DND-41 (cell line): ENCODE measurements around the gene MELTF.

Experiments
- ATAC-seq: fragments of 200-7000 bp; cut with Tn5 transposase; 3 replicates; pipeline ENCODE4 v1.9.1; 2021; ENCODE audit warnings: low read depth; ENCODE audit not compliant: insufficient read depth
- DNase-seq: peaks from one replicate; pipeline ENCODE4 v3.0.0-alpha.2; 2020
- H2AFZ ChIP-seq: 2 replicates; pipeline ENCODE4 v1.6.0; 2012; ENCODE audit warnings: low read depth, low read length
- H3K27ac ChIP-seq: 2 replicates; pipeline ENCODE4 v1.5.1; 2012; ENCODE audit warnings: low read length, inconsistent platforms
- H3K27me3 ChIP-seq: fragments of 200-600 bp; sonication (generic); 2 replicates; pipeline ENCODE4 v1.6.0; 2012; ENCODE audit warnings: low read length, mild to moderate bottlenecking, inconsistent platforms; ENCODE audit not compliant: insufficient read depth, poor library complexity
- H3K36me3 ChIP-seq: 2 replicates; pipeline ENCODE4 v1.5.1; 2012; ENCODE audit warnings: low read length, inconsistent platforms; ENCODE audit not compliant: insufficient read depth
- H3K4me1 ChIP-seq: 2 replicates; pipeline ENCODE4 v1.5.1; 2012; ENCODE audit warnings: mild to moderate bottlenecking, low read length; ENCODE audit not compliant: insufficient read depth
- H3K4me2 ChIP-seq: 2 replicates; pipeline ENCODE4 v1.6.0; 2012; ENCODE audit warnings: mild to moderate bottlenecking, moderate library complexity, low read length, inconsistent platforms; ENCODE audit not compliant: insufficient read depth
- H3K4me3 ChIP-seq, 2 experiments: fragments of 200-600 bp in 1 of 2; shearing (Covaris generic) in 1 of 2; 2 replicates each; pipeline ENCODE4 v1.5.1; 2012 to 2016; ENCODE audit warnings: inconsistent platforms in 2 of 2, low read length in 2 of 2, mild to moderate bottlenecking in 2 of 2, low read depth in 1 of 2, moderate library complexity in 1 of 2
- H3K79me2 ChIP-seq: 2 replicates; pipeline ENCODE4 v1.6.0; 2012; ENCODE audit warnings: low read length, inconsistent platforms; ENCODE audit not compliant: insufficient read depth
- H3K9ac ChIP-seq: 2 replicates; pipeline ENCODE4 v1.6.0; 2012; ENCODE audit warnings: low read depth, mild to moderate bottlenecking, inconsistent platforms, low read length, moderate library complexity
- H3K9me3 ChIP-seq: 2 replicates; pipeline ENCODE4 v1.5.1; 2012; ENCODE audit warnings: low read length, moderate library complexity, mild to moderate bottlenecking, inconsistent platforms; ENCODE audit not compliant: insufficient read depth, severe bottlenecking
- H4K20me1 ChIP-seq: 2 replicates; pipeline ENCODE4 v1.6.0; 2012; ENCODE audit warnings: low read length; ENCODE audit not compliant: insufficient read depth
- CTCF ChIP-seq: IDR thresholded peaks from 2 replicates; pipeline ENCODE4 v1.5.1; 2012; ENCODE audit warnings: borderline replicate concordance, low read length, moderate library complexity, mild to moderate bottlenecking; ENCODE audit not compliant: poor library complexity, severe bottlenecking; ENCODE audit errors: extremely low read depth
- EZH2 ChIP-seq: IDR thresholded peaks from 3 replicates; pipeline ENCODE4 v1.6.1; 2012; ENCODE audit warnings: borderline replicate concordance, low read depth, mild to moderate bottlenecking, moderate library complexity, low read length, inconsistent platforms; ENCODE audit not compliant: severe bottlenecking

MELTF gene

DNA sequence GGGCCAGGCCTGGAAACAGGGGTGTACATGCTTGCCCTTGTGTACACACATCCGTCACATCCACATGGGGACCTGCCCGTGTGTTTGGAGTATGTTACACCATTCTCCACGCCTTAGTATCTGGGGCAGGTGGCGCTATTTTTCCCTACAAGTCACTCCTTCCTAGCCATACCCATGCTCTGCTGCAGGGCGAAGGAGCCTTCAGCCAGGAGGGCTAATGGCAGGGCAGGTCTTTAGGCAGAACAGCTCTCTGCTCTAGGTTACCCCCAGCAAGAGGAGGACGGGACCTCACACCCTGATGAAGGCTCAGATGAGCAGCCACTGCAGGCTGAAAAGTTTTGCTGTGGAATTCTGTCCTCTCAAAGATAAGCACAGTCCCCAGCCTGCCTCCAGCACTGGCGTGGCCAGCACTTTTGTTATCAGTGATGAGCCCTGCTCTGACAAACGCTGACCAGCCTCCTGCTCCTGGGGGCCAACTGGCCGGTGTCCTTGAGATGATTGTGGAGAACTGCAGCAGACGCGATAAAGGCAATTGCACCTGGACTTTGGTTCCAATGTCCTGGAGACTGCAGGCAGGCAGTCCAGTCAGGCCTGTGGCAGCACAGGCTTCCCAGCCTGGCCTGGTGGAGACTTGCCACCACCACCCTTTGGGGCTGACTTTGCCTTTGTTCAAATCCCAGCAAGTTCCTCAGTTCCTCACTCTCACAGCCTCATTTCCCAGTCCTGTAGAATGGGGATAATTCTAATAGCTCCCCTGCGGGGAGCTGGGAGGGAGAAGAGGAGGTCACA lies 41.2 kb downstream of the MELTF start:
- TF ChIP-seq EZH2 = no peak
- TF ChIP-seq CTCF = peak; percentile 22
- H3K27me3 ChIP-seq = no peaks in the 10 kb centered on the region
- no peaks in the 10 kb centered on the region for H3K4me1 ChIP-seq
- peaks cover 2% of the 10 kb centered on the region for H3K9me3 ChIP-seq
- no peaks in the 10 kb centered on the region for H3K36me3 ChIP-seq
- DNase-seq = no peak
- no peak overlapping the region for H3K4me2 ChIP-seq
- no peak overlapping the region for H3K27ac ChIP-seq
- ATAC-seq = peak; percentile 49; the same call in 2 of the 3 replicates
- no peaks in the 10 kb centered on the region for H4K20me1 ChIP-seq
- H3K79me2 ChIP-seq = no peaks in the 10 kb centered on the region
- no peak overlapping the region for H2AFZ ChIP-seq
- H3K4me3 ChIP-seq = no peak overlapping the region
- no peak overlapping the region for H3K9ac ChIP-seq

- Histone ChIP-seq H3K4me1 (no peaks in the 10 kb centered on the region), H2AFZ (no peak overlapping the region)
- no peak for DNase-seq
These were observed 42.6 kb downstream of the MELTF start for GRCh38 chr3:196987022-196987421.

GRCh38 chr3:196985954-196986885 lies 43.4 kb downstream of the MELTF start:
- H3K9me3 ChIP-seq = peaks cover 7% of the 10 kb centered on the region
- no peaks in the 10 kb centered on the region for H4K20me1 ChIP-seq
- H3K79me2 ChIP-seq = no peaks in the 10 kb centered on the region
- no peaks in the 10 kb centered on the region for H3K36me3 ChIP-seq
- no peak overlapping the region for H2AFZ ChIP-seq
- H3K9ac ChIP-seq = no peak overlapping the region
- H3K27me3 ChIP-seq = no peaks in the 10 kb centered on the region
- TF ChIP-seq EZH2 (no peak), CTCF (no peak)
- no peaks in the 10 kb centered on the region for H3K4me1 ChIP-seq
- H3K4me3 ChIP-seq = no peak overlapping the region
- no peak overlapping the region for H3K27ac ChIP-seq
- DNase-seq = no peak
- H3K4me2 ChIP-seq = no peak overlapping the region
- no peak for ATAC-seq

More at GRCh38 chr3:196987022-196987421, 42.6 kb downstream of the MELTF start:
- no peaks in the 10 kb centered on the region for H4K20me1 ChIP-seq
- no peak overlapping the region for H3K4me2 ChIP-seq
- no peaks in the 10 kb centered on the region for H3K27me3 ChIP-seq
- no peak for ATAC-seq
- H3K4me3 ChIP-seq = no peak overlapping the region
- H3K79me2 ChIP-seq = no peaks in the 10 kb centered on the region
- H3K9me3 ChIP-seq = peaks cover 7% of the 10 kb centered on the region
- H3K9ac ChIP-seq = no peak overlapping the region
- no peak overlapping the region for H3K27ac ChIP-seq
- H3K36me3 ChIP-seq = no peaks in the 10 kb centered on the region
- no peak for TF ChIP-seq CTCF
- TF ChIP-seq EZH2 = no peak
